GM19328 (cell line): Measurements from ENCODE around the gene RMP24.

Source experiments
- ATAC-seq: cut with Tn5 transposase; IDR thresholded peaks from one replicate; pipeline ENCODE4 v1.9.1; 2021; ENCODE audit warnings: mild to moderate bottlenecking, moderate library complexity; ENCODE audit not compliant: unreplicated experiment

Gene RMP24

GRCh38 chr18:36025025-36025424, 52.5 kb downstream of the RMP24 start:
- ATAC-seq = no peak

DNA sequence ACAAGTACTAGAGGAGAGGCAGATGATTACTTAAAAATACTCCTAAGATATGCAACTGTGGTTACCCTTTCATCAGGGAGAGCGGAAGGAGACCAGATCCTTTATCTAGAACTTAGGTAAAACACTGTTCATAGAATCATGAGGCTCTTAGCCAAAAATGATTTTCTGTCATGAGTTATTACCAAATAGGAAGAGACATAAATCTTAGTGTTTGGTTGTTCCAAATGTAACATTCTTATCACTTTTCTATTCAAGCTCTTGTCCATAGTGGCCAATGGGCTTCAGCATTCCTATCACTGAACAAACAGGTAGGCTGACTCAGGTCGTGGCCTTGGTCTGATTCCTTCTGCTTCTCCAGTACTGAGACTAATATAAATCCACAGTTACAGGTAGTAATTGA, 56.4 kb downstream of the RMP24 start:
- ATAC-seq = no peak
